Breast epithelium (tissue), 4 donors: Measurements from ENCODE around the gene ANKRD65. TPM values are rescaled to one million over a fixed set of nuclear protein-coding genes. Genes with fewer than 3 reads are reported as not detected.
"Not testable (repeated sequence)": the region's sequence is repeated elsewhere in the genome, so short reads cannot be mapped to it uniquely, and the experiment has no call there.

Source experiments
- DNase-seq, 2 donors: peaks; one replicate each; pipeline ENCODE4 v3.0.0-alpha.2; 2019; ENCODE audit warnings: low spot score in 2 of 2
- H3K27ac ChIP-seq, 2 donors: fragments of 200-600 bp; sonication (generic) in 1 of 2; one replicate each; pipeline ENCODE4 v1.5.1; 2016 to 2019; ENCODE audit warnings: mild to moderate bottlenecking in 1 of 2
- H3K27me3 ChIP-seq, 2 donors: fragments of 200-600 bp; sonication (generic) in 1 of 2; one replicate each; pipeline versions ENCODE4 v1.5.1 to v1.6.0; 2017 to 2019; ENCODE audit warnings: control low read depth in 1 of 2, mild to moderate bottlenecking in 1 of 2
- H3K36me3 ChIP-seq: fragments of 200-600 bp; one replicate; pipeline ENCODE4 v1.5.1; 2019
- H3K4me1 ChIP-seq, 2 donors: fragments of 200-600 bp; sonication (generic); one replicate each; pipeline ENCODE4 v1.5.1; 2016 to 2019; ENCODE audit warnings: control low read depth in 1 of 2
- H3K4me3 ChIP-seq, 3 donors: fragments of 200-600 bp; sonication (generic); 1 replicate in 2 of 3; 2 replicates in 1 of 3; pipeline ENCODE4 v1.5.1; 2016 to 2019; ENCODE audit warnings: mild to moderate bottlenecking in 3 of 3, moderate library complexity in 2 of 3
- H3K9me3 ChIP-seq, 2 donors: fragments of 200-600 bp; sonication (generic) in 1 of 2; one replicate each; pipeline ENCODE4 v1.5.1; 2016 to 2019; ENCODE audit warnings: control low read depth in 1 of 2
- CTCF ChIP-seq, 3 donors: fragments of 450-650 bp; IDR thresholded peaks; one replicate each; pipeline ENCODE4 v1.5.1; 2016 to 2017; ENCODE audit warnings: antibody characterized with exemption in 3 of 3, mild to moderate bottlenecking in 3 of 3, moderate library complexity in 3 of 3
- POLR2A ChIP-seq: fragments of 450-650 bp; IDR thresholded peaks from one replicate; pipeline ENCODE4 v1.6.1; 2016; ENCODE audit warnings: antibody characterized with exemption, mild to moderate bottlenecking, moderate library complexity
- POLR2AphosphoS5 ChIP-seq, 3 donors: sonication (generic); formaldehyde crosslinking; IDR thresholded peaks; one replicate each; pipeline ENCODE4 v1.6.1; 2017; ENCODE audit warnings: antibody characterized with exemption in 3 of 3
- intact Hi-C: fragments of 100-400 bp; cut with DNase I; formaldehyde crosslinking; loops from one replicate; pipeline ENCODE4 v1.15.1; 2023; ENCODE audit warnings: low total_unique reads
- total RNA-seq, 3 donors: library from RNA; depleted of rRNA; stranded (reverse); fragments of >200 nt; gene quantifications; one replicate each; pipeline ENCODE4 v1.1.0, GENCODE V29; 2016

Gene ANKRD65
- 10 to 100 TPM; 10.2 to 16.0 (median 12.2) TPM for total RNA-seq

GRCh38 chr1:1421147-1421906 lies at the start of gene ANKRD65:
Gene ANKRD65 (minus strand): TSS chr1:1421276. CDS start chr1:1421005, 271 bp downstream.
- Histone ChIP-seq H3K27me3 (no peaks in the 10 kb centered on the region), H3K4me3 (peak within 1 kb of the TSS; percentile 20 to 75 (median 60)), H3K27ac (peak within 1 kb of the TSS; percentile 76 to 93), H3K9me3 (no peaks in the 10 kb centered on the region), H3K36me3 (no peaks in the 10 kb centered on the region), H3K4me1 (peaks cover 4 to 6% of the 10 kb centered on the region in 2 donors)
- intact Hi-C loops: no loop called here
- TF ChIP-seq CTCF (IDR thresholded peaks at IDR 0.05): no peak
- no peak for TF ChIP-seq POLR2A
- no peak for TF ChIP-seq POLR2AphosphoS5 (IDR thresholded peaks at IDR 0.05)
- peak in 1 of 2 donors; percentile 68 for DNase-seq

- H3K4me1 ChIP-seq, intact Hi-C loops, H3K27me3 ChIP-seq, H3K36me3 ChIP-seq, H3K4me3 ChIP-seq, H3K27ac ChIP-seq, DNase-seq, H3K9me3 ChIP-seq: not testable (repeated sequence)
Observed at GRCh38 chr1:1468196-1468985, 47.3 kb upstream of the ANKRD65 start.

- no peaks in the 10 kb centered on the region for H3K9me3 ChIP-seq
- H3K4me3 ChIP-seq: no peak overlapping the region
- no peak overlapping the region for H3K27ac ChIP-seq
- H3K36me3 ChIP-seq: no peaks in the 10 kb centered on the region
- no peaks in the 10 kb centered on the region for H3K4me1 ChIP-seq
- H3K27me3 ChIP-seq: no peaks in the 10 kb centered on the region
- TF ChIP-seq CTCF (IDR thresholded peaks at IDR 0.05): no peak
- no peak for TF ChIP-seq POLR2A
- no peak for TF ChIP-seq POLR2AphosphoS5 (IDR thresholded peaks at IDR 0.05)
- DNase-seq: no peak
- intact Hi-C loops: no loop called here
Observed at GRCh38 chr1:1463312-1463711, 42.2 kb upstream of the ANKRD65 start.

- TF ChIP-seq CTCF (IDR thresholded peaks at IDR 0.05): no peak
- no peak for TF ChIP-seq POLR2A
- TF ChIP-seq POLR2AphosphoS5 (IDR thresholded peaks at IDR 0.05): no peak
- intact Hi-C loops: no loop called here
- H3K27me3 ChIP-seq: no peaks in the 10 kb centered on the region
- peak overlapping the region in 2 of 3 donors; percentile 49 to 61 for H3K4me3 ChIP-seq
- H3K36me3 ChIP-seq: no peaks in the 10 kb centered on the region
- DNase-seq: peak in 1 of 2 donors; percentile 57
- peak overlapping the region; percentile 68 to 69 for H3K27ac ChIP-seq
- no peaks in the 10 kb centered on the region for H3K4me1 ChIP-seq
- H3K9me3 ChIP-seq: no peaks in the 10 kb centered on the region
Observed at GRCh38 chr1:1462318-1462966, 41.4 kb upstream of the ANKRD65 start.

GRCh38 chr1:1461721-1462317 lies 40.7 kb upstream of the ANKRD65 start:
- no peaks in the 10 kb centered on the region for H3K27me3 ChIP-seq
- H3K4me1 ChIP-seq: no peaks in the 10 kb centered on the region
- peak overlapping the region; percentile 68 to 69 for H3K27ac ChIP-seq
- peak overlapping the region in 2 of 3 donors; percentile 49 to 61 for H3K4me3 ChIP-seq
- H3K36me3 ChIP-seq: no peaks in the 10 kb centered on the region
- DNase-seq: no peak
- intact Hi-C loops: no loop called here
- H3K9me3 ChIP-seq: no peaks in the 10 kb centered on the region
- TF ChIP-seq POLR2A (no peak), CTCF (IDR thresholded peaks at IDR 0.05) (no peak), POLR2AphosphoS5 (IDR thresholded peaks at IDR 0.05) (no peak)
